Sigmoid colon (tissue), 4 donors: ENCODE results near the gene SPTBN1.

Experiments used
- CTCF ChIP-seq, 4 experiments: fragments of 450-650 bp in 3 of 4; fragments of 200-600 bp in 1 of 4; IDR thresholded peaks; one replicate each; pipeline ENCODE4 v1.5.1; 2016 to 2019; ENCODE audit warnings: antibody characterized with exemption in 4 of 4, mild to moderate bottlenecking in 3 of 4, moderate library complexity in 2 of 4
- POLR2AphosphoS5 ChIP-seq, 4 donors: sonication (generic); formaldehyde crosslinking; IDR thresholded peaks; one replicate each; pipeline ENCODE4 v1.6.1; 2017; ENCODE audit warnings: antibody characterized with exemption in 4 of 4

- no peak for TF ChIP-seq CTCF (IDR thresholded peaks at IDR 0.05)
- no peak for TF ChIP-seq POLR2AphosphoS5 (IDR thresholded peaks at IDR 0.05)
Measured at GRCh38 chr2:54712516-54712915, 256.4 kb downstream of the SPTBN1 start.
